ENCODE measurements around the gene ATXN1.

Gene ATXN1

DNA sequence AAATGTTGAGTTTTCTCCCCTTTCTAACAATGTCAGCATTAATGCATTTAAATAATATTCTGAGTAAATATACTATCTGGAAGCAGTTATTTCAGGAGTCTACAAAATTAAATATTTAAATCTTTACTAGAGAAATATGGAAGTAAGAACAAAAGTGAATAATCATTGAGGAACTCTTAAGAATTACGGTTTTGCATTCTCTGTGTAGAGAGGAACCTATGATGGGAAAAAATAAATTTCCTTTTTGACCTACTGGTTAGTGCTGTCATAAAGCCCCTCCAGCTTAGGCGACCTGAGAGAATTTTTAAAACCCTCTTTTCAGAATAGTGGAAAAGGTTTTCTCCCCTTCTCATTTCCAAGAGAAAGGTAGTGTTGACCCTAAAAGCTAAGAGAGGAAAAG lies 64.8 kb downstream of the ATXN1 start:
- DNase-seq, result no peak

DNA sequence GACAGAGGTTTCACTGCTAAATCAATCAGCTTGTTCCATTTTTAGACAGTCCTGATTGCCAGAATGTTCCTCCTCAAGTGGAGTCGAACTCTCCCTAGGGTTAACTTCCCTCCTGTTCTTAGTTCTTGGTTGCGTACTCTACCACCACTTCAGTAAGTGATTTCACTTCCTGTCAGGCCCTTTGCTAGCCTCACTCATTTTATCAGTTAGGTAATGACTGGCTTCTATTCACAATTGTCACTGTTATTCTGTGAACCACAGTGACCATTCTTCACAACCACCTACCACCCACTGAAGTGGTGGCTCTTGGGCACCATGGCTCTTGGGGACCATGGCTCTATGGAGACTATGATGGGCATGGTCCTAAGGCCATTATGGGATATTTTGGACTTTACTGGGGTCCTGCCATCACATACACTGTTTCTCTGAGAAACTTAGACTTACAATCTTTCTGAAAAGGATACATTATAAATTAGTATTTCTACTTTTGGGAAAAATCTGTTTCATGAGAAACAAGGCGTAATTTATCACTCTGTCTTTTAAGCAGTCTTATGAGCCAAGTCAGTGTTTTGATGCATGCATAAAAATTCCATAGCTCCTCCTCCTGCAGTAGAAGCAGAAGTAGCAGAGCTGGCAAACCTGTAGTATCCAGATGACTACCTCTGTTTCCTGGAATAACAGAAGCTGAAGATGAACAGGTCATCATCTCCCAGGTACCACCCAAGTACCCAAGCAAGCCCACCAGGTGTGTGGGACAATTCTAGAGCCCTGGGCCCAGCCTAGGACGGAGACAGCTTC lies 66.3 kb downstream of the ATXN1 start:
- no peak for DNase-seq

DNA sequence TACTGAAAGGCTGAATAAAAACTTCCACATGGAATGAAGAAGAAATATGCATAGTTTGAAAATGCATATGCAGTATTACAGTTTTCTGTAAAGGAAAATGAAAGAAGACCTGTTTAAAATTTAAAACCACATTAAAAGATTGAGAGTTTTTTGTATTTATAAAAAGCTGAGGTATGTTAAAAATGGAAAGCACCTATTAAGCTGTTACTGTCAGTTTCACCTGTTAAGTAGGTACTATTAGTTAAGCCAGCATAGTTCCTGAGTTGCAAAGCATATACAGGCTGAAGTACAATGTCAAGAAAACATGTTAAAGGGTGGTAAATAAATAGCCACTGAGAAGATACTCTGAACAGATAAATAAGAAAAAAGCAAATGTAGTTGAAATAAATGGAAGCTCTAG lies 69.9 kb downstream of the ATXN1 start:
- no peak for DNase-seq

DNA sequence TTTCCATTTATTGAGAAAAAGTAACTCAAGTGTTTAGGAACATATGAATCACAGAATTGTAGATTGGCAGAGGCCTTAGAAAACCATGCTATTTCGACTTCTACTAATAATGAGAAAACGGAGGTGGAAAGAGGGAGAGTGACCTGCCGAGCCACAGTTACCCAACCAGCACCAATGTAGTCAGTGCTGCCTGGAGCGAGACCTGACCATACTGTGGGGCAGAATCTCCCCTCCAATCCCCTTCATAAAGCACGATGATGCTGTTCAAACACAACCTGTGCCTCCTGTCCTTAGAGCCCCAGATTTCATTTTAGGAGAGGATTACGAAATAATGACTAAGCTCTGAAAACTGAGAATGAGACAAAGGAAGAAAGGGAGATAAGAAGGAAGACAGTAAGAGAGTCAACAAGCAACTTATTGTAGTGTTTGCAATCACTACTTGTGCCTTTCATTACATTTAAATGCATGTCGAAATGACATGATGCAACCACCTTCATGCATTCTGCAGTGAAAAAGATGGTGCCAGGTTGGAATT lies 70.6 kb downstream of the ATXN1 start:
- DNase-seq, result no peak

DNA sequence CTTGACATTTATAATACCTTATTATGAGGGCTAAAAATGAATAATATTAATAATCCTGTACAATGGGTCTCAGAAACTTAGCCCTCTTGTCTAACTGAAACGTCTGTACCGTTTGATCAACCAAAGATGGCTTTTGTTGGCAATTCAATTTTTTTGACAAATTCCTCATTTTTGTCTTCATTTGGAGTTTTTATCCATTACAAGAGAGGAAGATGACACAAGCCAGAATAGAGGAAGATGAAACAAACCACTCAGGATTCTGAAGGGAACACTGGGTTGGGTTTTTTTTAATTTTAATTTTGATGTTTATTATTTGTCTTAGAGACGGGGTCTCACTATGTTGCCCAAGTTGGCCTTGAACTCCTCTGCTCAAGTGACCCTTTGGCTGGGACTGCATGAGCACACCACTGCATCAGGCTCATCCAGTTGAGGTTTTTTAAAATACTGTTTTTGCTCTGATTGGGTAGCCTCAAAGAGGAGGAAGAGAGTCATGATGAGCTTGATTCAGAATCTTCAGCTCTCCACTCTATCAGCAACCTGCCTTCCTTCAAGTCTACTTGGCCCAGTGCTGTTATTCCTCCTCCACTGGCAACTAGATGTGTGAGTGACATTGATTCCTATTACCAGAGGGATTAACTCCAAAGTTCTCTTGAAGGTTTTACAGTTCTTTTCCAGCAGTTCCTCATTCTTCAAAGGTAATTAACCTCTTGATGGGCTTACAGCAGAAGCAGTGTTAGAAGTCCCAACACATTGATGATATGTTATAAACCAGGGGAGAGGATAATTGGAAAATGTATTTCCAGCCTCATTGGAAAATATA lies 71.3 kb downstream of the ATXN1 start:
- no peak for DNase-seq

DNA sequence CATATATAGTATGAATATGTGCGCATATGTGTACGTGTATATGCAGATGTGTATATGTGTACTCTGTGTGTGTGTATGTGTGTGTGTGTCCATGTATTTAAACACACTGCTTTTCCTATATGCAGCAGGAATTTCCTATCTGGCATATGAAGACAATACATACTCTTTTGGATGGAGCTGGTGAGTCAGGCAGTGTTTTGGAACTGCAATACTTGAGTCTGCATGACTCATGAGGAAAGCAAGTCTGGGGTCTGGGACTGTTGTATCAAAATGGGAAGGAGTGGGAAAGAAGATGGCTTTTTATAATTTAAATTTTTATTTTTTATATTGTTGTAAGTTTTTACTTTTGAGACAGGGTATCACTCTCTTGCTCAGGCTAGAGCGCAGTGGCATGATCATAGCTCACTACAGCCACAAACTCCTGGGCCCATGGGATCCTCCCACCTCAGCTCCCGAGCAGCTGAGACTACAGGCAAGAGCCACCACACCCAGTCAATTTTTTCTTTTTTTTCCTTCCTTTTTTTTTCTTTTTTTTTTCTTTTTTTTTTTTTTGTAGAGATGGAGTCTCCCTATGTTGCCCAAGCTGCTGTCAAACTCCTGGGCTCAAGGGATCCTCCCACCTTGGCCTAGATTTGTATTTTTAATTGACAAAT lies 72.2 kb downstream of the ATXN1 start:
- DNase-seq, result no peak

DNA sequence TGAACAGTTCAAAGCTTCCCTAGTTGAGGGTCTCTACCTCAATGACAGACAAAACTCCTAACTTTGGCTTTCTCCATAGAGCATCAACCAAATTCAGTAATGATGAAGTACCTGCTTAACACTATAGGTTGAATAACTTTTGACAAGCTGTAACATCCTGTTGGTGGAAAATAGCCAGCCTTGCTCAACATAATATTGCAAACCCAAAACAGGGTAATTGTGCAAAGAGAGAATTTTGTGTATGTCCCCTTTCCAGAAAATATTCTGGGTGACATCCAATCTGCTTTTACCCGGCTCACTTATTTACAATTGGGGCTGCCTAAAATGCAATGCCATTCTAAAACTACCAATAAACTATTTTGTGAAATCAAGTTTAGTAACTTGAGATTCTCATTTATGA lies 72.8 kb downstream of the ATXN1 start:
- DNase-seq, result no peak

DNA sequence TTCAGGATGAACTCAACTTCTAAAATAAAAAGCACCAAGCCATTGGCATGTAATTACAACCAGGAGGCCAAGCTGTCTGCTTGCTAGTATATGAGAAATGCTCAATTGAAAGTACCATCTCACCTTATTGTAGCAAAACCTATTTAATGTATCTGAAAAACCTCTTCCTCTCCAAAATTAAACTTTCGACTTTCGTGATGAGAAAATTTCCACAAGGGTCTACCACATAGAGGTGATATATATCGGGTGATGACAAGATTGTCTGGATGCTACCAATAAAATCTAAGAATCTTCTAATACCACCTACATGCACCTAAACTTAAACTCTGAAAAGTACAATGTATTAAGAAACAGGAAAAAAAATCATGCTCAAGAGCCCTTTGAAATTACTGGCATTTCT lies 74.2 kb downstream of the ATXN1 start:
- no peak for DNase-seq

DNA sequence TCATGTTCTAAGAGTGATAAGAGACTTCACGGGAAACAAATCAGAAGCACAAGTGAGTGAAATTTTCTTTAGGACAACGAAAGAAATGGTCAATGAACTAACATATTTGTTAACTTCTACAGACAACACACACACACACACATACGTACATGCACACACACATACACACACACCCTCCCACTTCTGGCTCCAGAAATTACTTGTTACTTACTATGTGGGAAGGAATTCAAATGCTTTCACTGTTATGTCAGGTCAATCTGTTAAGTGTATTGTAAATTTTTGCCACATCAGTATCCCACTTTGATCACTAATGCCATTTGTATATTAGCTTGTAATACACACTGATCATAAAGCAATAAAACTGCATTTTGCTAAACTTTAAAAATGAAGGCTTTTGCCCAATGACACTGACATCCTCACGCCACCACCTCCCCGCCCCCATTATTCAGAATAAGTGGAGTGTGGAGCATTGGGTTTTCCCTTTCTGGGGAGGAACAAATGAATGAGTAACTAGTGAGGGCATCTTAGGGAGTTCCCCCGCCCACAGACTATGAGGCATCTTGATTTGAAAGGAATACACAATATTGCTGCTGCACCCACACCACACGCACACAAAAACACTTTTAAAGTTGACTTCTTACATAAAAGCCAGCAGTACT lies 76.2 kb downstream of the ATXN1 start:
- no peak for DNase-seq

DNA sequence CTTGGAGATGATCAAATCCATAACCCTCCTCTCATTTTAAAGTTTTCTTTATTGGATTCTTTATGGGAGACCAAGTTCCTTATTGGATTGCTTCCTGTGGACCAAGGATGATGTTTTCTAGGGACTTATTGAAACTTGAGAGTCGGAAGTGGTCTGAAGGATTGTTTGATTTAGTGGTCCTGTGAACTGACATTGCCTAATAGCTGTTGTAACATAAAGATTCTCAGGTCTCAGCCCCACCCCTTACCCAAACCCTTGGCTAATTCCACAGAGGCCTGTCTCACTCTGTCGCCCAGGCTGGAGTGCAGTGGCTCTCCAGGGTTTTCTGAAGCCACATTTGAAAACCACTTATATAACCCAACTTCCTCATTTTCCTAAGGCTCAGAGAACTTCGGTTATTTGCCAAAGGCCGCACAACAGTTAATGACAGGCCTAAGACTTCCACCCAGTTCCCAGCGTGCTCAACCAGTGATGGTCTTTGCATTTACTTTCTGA lies 77.0 kb downstream of the ATXN1 start:
- DNase-seq, result peak; percentile 53

DNA sequence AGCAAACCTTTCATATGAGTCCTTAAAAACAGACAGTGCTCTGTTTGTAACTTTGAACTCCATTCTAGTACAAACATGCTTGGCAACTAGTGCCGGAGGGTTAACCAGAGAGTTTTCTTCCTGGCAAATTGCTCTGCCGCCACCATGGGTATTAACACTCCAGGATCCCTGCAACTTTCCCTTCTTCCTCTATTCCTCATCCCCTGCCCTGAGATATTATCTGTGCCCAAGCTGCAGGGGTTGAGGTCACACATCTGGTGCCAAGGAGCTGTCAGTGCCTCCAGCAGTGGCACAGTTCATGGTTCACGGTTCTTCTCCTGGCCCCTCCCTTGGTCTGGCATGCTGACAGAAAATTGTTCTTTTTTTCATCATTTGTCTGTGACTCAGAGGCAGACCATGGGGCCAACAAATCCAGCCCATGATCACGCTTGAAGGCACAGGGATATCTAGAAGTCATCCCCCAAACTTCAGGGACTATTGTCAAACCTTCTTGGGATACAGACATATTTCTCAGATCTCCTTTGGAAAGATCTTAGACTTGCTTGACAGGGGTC lies 77.5 kb downstream of the ATXN1 start:
- DNase-seq, result no peak

DNA sequence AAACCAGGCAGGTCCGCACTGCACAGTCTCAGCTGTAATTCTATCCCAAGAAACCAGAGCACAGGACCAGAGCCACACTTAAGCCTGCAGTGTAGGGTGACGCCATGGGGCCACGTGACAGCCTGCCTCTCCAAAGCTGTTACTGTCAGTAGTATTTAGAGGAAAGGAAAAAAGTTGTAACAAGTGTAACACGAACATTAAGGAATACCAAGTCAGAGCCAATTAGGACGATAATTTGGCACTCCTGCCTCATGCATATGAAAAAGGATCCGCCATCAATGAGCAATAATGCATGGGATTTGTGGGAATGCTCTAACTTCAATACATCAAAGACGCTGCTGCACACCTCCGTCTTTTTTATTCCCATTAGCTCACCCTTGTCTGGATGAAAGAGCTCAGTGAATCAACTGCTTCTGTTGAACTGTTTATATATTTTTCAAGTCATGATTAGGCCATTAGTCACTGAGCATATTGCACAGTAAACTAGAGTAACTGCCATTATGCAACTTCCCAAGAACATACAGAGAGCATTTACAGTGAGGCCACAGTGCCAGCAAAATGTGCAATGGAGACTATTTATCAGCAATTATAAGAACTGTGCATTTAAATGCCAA lies 79.9 kb downstream of the ATXN1 start:
- no peak for DNase-seq

DNA sequence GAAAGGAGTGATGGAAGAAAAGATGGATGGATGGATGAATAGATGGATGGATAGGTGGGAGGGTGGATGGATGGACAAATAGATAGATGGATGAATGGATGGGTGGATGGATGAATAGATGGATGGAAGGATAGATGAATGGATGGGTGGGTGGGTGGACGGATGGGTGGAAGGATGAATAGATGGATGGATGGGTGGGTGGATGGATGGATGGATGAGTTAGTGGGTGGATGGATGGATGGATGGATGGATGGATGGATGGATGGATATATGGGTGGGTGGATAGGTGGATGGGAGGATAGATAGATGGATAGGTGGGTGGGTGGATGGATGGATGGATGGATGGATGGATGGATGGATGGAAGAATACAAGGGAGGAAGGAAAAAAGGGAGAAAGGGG lies 82.2 kb downstream of the ATXN1 start:
- no peak for DNase-seq

DNA sequence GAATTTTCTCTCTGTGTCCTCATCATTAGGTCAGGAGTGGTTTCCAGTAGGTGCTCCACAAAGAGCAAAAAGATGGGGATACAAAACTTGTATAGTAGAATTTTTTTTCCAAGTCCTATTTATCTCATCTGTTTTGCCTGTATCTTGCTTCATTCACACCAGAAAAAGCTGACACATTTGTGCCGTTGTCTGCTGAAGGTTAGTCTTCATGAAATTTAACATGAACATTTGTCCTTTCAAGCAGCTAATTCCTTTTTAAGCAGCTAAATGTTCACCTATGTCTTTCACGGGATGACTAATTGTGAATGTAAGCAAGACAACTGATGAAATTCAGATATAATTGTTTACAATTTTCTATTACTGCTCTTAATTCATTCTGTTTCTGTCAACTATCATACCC lies 83.8 kb downstream of the ATXN1 start:
- no peak for DNase-seq

DNA sequence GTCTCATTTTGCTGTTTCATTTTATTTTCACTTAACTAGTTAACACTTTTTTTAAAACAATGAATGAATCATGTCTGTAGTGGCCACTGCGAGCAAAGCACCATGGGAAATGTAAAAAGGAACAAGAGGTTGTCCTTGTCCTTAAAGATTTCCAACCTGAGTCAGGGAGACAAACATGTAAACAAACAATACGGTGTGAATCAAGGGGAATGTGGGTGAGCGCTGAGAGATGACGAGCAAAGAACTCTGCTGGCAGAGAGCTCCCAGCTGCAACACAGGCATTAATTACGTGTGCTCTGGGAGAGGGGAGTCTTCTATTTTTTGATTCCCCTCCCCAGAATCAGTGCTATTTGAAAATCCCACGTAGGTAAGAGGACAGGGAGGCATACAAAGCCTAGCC lies 84.3 kb downstream of the ATXN1 start:
- no peak for DNase-seq

DNA sequence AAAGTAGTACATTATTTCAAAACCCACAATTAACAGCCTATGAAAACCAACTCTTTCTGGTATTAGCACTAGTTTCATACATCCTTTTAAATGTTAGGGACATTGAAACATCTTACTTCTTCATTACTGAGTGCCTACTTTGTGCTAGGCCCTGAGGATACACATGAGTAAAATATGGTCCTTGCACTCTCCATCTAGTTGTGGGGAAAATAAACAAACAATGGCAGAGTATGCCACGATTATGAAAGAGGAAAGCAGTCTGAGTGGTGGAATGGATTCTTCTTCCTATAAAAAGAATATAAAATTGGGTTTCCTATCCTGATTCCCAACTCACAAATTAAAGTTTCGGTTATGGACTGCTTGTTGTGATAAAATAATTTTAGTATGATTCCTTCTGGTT lies 84.9 kb downstream of the ATXN1 start:
- no peak for DNase-seq

DNA sequence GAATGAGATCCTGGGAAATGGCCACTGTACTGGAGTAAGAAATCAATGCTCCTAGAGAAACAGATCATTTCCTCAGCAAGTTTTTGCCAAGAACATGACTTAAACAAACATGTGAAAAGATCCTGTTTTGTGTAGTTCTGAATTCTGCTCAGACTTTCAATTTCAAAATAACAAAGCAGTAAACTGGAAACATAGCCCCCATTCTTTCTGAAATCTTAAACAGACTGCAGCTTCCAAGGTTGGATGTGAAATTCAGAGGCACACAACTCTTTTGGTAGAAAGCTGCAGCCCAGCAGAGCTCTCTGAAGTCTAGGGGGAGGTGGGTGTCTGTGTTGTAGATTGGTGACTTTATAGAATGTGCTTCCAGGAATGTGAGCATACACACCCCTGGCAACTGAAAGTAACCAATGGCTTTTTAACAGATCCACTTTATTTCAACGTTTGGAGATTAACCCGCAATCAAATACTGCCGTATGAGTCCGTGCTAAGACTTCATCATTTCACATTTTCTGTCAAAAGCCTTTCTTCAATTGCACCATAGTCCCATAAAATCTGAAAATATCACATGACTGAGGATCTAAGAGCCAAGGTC lies 86.4 kb downstream of the ATXN1 start:
- no peak for DNase-seq

DNA sequence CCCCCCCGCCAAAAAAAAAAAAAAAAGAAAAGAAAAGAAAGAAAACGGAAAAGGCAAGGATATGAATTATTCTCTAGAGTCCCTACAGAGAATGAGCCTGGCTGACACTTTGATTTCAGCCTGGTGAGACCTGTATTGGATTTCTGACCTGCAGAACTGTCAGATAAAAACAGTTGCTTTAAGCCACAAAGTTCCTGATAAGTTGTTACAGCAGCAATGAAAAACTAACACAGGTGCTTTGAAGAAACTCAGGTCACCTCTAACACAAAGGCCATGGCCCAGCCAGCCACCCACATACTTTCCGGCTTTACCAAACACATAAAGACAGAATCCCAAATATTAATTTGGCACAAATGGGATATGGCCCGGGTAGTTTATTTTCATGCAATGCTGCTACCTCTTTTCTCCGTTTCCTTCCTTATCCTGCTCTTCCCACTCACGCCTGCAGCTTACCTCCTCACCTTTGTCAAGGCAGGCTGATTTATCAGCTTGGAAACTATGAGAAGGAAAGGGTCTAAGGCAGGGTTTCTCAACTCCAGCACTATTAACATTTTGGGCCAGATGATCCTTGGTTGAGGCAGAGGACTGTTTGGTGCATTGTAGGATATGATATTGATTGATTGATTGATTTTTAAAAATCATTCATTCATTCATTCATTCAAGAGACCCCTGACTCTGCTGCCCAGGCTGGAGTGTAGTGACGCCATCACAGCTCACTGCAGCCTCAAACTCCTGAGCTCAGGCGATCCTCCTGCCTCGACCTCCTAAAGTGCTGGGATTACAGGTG lies 88.1 kb downstream of the ATXN1 start:
- DNase-seq, result no peak

DNA sequence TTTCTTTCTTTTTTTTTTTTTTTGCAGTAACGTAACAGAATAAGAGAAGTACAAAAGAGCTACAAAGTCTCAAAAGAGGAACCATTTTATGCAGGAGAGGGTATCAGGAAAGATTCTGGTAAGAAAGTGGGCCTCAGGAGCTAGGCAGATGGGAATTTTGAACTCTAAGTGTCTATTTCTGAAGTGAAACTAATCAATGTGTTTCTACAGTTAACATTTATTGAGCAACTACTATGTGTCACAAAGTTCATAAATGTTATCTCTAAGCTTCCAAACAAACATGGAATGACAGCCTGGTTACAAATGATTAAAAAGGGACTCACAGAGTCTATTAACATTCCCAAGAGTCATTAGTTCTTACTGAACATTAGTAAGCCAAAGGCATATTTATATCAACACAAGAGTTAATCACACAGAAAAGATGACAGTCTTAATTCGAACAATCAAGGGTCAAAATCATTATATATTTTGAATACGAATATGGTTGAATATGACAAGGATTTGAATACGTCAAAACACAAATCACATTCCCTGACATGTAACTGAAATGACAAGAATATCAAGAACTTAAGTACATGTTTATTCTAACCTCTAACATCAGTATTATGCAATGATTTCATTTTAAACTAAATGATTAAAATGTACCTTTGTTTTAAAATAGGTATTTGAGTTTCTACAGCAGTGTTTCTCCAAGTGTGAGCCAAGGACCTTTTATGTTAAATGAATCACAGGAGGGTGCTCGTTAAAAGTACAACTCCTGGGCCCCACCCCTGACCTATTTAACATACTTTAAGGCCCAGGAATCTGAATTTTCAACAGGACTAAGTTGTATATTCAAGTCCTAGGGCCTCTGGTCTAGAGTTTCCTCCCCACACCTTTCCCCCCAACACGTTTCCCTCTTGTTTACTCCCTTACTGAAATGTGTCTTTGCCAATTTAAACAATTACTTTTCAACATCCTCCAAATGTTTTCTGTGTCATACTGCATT lies 89.7 kb downstream of the ATXN1 start:
- DNase-seq, result no peak

DNA sequence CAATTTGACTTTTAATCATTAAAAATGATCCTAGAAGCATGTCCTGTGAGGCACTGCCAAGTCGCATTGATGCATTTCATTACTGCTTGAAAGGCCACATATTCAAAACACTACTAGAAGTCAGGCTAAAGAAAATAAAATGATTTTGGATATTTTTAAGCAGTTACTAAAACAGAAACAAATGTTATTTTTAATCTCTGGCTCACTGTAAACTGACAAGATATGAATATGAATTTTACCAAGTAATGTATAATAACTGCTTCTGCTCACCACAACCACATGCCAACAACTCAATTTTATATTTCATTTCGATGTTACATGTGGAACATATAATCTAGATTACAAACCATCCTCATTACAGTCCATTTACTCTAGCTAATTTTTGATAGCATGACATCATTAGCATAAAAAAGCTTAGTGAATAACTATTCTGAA lies 90.6 kb downstream of the ATXN1 start:
- DNase-seq, result no peak
